Measurements from ENCODE around the gene PXMP4.

The PXMP4 gene

GRCh38 chr20:33744773-33745385 is 24.8 kb upstream of the PXMP4 start:
- ATAC-seq (replicated peaks) (no peak), DNase-seq (no peak)
- Mint-ChIP-seq H3K4me3 (no peak overlapping the region), H3K4me1 (no peaks in the 10 kb centered on the region), H3K27me3 (no peaks in the 10 kb centered on the region), H3K9me3 (no peaks in the 10 kb centered on the region), H3K27ac (no peak overlapping the region), H3K36me3 (peaks cover 17 to 27% of the 10 kb centered on the region in 2 donors)

- Mint-ChIP-seq H3K36me3 (peaks cover 17 to 27% of the 10 kb centered on the region in 2 donors), H3K9me3 (no peaks in the 10 kb centered on the region), H3K27me3 (no peaks in the 10 kb centered on the region), H3K27ac (no peak overlapping the region), H3K4me1 (no peaks in the 10 kb centered on the region), H3K4me3 (no peak overlapping the region)
- ATAC-seq (replicated peaks) (no peak), DNase-seq (no peak)
These were observed 24.1 kb upstream of the PXMP4 start for GRCh38 chr20:33744181-33744580.

DNA sequence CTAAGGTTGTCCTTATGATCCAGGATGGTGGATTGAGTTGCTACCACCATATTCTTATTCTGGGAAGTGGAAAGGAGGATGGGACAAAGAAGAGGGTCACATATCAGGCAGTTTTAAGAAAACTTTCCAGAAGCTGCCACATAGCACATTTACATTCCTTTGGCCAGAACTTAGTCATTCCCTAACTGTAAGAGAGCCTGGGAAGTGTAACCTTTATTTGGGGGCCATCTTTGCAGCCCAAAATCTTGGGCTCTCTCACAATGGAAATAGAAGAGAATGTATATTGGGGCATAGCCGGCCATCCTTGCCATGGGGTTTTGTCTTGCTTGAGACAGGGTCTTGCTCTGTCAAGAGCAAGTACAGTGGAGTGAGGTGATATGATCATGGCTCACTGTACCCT is 20.1 kb upstream of the PXMP4 start:
- H3K27ac Mint-ChIP-seq: peak overlapping the region; percentile 3
- H3K27me3 Mint-ChIP-seq: no peaks in the 10 kb centered on the region
- DNase-seq (no peak), ATAC-seq (replicated peaks) (no peak)
- H3K4me3 Mint-ChIP-seq: no peak overlapping the region
- no peaks in the 10 kb centered on the region for H3K4me1 Mint-ChIP-seq
- H3K36me3 Mint-ChIP-seq: peaks cover 15 to 20% of the 10 kb centered on the region in 2 donors
- peaks cover 8 to 13% of the 10 kb centered on the region in 2 donors for H3K9me3 Mint-ChIP-seq

- peaks cover 0 to under 1% of the 10 kb centered on the region in 2 donors for H3K4me1 Mint-ChIP-seq
- no peak for ATAC-seq (replicated peaks)
These were observed 19.4 kb upstream of the PXMP4 start for GRCh38 chr20:33739493-33739892.

DNA sequence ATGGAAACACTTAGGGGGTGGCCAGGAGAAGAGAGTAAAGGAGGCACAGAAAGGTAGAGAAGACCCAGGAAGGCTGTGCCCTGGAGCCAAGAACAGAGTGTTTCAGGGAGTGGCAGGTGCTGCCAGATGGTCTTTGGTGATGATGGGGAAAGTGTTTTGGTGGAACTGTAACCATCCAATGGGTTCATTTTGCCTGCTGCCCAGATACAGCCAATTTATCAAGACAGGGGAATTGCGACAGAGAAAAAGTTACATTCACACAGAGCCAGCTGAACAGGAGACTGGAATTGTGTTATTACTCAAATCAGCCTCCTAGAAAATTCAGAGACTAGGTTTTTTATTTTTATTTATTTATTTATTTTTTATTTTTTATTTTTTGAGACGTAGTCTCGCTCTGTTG is 16.9 kb upstream of the PXMP4 start:
- Mint-ChIP-seq H3K27ac (no peak overlapping the region), H3K4me3 (no peak overlapping the region), H3K36me3 (peaks cover 14 to 26% of the 10 kb centered on the region in 2 donors), H3K27me3 (no peaks in the 10 kb centered on the region), H3K9me3 (peaks cover 8 to 13% of the 10 kb centered on the region in 2 donors), H3K4me1 (peaks cover 12 to 23% of the 10 kb centered on the region in 2 donors)
- DNase-seq (no peak), ATAC-seq (replicated peaks) (no peak)

More at GRCh38 chr20:33739493-33739892, 19.4 kb upstream of the PXMP4 start:
- H3K27me3 Mint-ChIP-seq: no peaks in the 10 kb centered on the region
- peaks cover 8 to 13% of the 10 kb centered on the region in 2 donors for H3K9me3 Mint-ChIP-seq
- no peak for DNase-seq
- peaks cover 14 to 18% of the 10 kb centered on the region in 2 donors for H3K36me3 Mint-ChIP-seq
- H3K27ac Mint-ChIP-seq: no peak overlapping the region
- H3K4me3 Mint-ChIP-seq: no peak overlapping the region

DNA sequence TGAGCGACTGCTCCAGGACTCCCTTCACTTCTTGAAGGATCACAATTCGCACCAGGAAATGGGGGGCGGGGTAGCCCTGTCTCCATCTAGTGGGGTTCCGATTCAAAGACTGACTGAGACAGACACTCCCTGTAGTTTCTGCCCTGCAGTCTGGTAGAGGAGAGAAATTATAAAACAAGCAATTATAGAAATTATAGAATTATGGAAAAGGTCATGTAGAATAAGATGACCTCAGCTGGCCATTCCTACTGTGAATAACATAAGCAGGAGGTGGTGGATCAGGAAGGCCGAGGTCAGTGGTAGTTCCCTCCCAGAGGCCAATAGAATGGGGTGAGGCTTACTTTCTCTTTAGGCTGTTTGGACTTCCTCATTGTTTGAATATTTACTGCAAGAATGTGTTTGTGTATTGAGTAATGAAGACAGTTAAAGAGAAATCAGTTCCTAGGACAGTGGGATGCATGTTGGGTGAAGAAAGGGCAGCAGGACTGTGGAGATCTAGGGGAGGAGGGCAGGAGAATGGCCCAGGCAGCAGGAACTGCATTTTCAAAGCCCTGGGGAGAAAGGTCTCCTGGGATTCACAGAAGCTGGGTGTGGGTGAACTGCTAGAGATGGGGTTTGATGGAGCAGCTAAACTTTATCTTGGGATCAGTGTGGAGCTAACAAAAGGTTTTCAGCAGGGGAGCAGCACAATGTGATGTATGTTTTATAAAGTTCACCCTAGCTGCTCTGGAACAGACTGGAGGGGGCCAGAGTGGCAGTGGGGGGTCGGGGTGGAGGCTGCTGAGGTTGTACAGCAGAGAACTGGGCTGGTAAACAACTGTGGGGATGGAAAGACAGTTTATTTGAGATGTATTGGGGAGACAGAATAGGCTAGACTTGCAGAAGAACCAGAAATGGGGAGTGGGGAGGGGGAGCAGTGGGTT is 13.8 kb upstream of the PXMP4 start:
- Mint-ChIP-seq H3K36me3 (peaks cover 14 to 26% of the 10 kb centered on the region in 2 donors), H3K4me1 (peaks cover 19 to 32% of the 10 kb centered on the region in 2 donors), H3K27ac (peak overlapping the region; percentile 20), H3K9me3 (peaks cover 8 to 13% of the 10 kb centered on the region in 2 donors), H3K4me3 (peak overlapping the region; percentile 86 to 90), H3K27me3 (no peaks in the 10 kb centered on the region)
- peak in 1 of 2 donors; percentile 7 for ATAC-seq (replicated peaks)
- DNase-seq: peak; percentile 21

GRCh38 chr20:33732166-33732970 is 12.3 kb upstream of the PXMP4 start:
- no peaks in the 10 kb centered on the region for H3K27me3 Mint-ChIP-seq
- peak; percentile 78 for ATAC-seq (replicated peaks)

GRCh38 chr20:33731693-33732165 is 11.6 kb upstream of the PXMP4 start, which contains the start of gene ZNF341:
ZNF341 (plus strand) TSS chr20:33731996; CDS start chr20:33732022, 26 bp downstream.
- peak; percentile 76 to 85 for ATAC-seq (replicated peaks)
- DNase-seq: peak; percentile 86
- H3K9me3 Mint-ChIP-seq: peaks cover 5 to 10% of the 10 kb centered on the region in 2 donors
- peaks cover 11 to 19% of the 10 kb centered on the region in 2 donors for H3K36me3 Mint-ChIP-seq
- H3K27ac Mint-ChIP-seq: peak within 1 kb of the TSS; percentile 96
- H3K27me3 Mint-ChIP-seq: no peaks in the 10 kb centered on the region
- H3K4me1 Mint-ChIP-seq: peaks cover 19 to 32% of the 10 kb centered on the region in 2 donors
- peak within 1 kb of the TSS; percentile 87 to 90 for H3K4me3 Mint-ChIP-seq

More at GRCh38 chr20:33732166-33732970, 12.3 kb upstream of the PXMP4 start:
- Mint-ChIP-seq H3K4me3 (peak overlapping the region; percentile 86 to 90), H3K27ac (peak overlapping the region; percentile 82), H3K9me3 (peaks cover 8 to 13% of the 10 kb centered on the region in 2 donors), H3K4me1 (peaks cover 19 to 32% of the 10 kb centered on the region in 2 donors), H3K36me3 (peaks cover 14 to 24% of the 10 kb centered on the region in 2 donors)
- DNase-seq: no peak

DNA sequence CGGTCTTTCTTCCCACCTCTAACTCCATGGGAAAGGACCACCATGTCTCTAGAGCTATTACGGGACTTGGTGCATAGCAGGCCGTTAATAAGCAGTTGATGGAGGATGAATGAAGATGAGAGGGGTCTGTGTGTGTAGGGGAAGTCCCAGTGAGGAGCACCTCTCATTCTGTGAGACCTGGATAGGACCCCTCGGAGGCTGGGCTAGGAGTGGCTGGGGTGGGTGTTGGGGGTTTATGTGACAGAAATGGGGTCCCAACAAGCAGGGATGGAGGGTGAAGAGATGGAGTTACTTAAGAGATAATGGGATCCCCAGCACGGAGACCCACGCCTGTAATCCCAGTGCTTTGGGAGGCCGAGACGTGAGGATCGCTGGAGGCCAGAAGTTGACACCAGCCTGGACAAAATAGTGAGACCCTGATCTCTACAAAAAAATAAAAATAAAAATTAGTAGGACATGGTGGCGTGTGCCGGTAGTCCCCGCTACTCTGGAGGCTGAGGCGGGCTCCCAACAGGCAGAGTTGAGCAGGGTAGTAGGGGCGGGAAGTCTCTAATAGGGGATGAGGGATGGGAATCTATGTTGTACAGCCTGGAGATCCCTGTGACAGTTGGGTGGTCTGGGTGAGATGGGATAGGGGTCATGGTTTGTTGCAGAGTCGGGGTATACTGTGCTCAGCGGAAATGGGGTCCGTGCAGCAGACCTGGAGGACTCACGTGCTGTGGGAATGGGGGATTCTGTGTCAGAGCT is 11.0 kb upstream of the PXMP4 start:
- peaks cover 6 to 13% of the 10 kb centered on the region in 2 donors for H3K36me3 Mint-ChIP-seq
- H3K9me3 Mint-ChIP-seq: peaks cover 3 to 6% of the 10 kb centered on the region in 2 donors
- DNase-seq: no peak
- no peaks in the 10 kb centered on the region for H3K27me3 Mint-ChIP-seq
- H3K4me1 Mint-ChIP-seq: peaks cover 19 to 32% of the 10 kb centered on the region in 2 donors
- peak overlapping the region; percentile 96 for H3K27ac Mint-ChIP-seq
- ATAC-seq (replicated peaks): no peak
- peak overlapping the region; percentile 87 to 88 for H3K4me3 Mint-ChIP-seq

DNA sequence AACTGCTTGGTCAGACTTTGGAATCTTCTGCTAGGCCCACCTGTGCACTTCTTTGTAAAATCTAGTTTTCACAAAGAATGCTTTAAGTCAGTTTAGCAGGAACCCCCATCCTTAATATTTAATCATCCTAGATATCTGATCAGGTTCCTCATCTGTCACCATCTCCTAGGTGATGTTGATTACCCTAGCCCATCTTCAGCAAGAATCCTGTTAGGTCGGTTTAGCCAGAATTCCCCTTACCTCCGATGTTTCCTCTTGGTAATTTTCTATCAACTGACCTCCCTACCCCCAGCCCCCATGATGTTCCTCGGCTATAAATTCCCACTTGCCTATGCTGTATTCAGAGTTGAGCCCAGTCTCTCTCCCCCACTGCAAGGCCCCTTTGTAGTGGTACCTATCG is 9.0 kb upstream of the PXMP4 start:
- Mint-ChIP-seq H3K36me3 (peaks cover 0 to 4% of the 10 kb centered on the region in 2 donors), H3K27me3 (no peaks in the 10 kb centered on the region), H3K9me3 (no peaks in the 10 kb centered on the region), H3K4me1 (peaks cover 15 to 27% of the 10 kb centered on the region in 2 donors), H3K4me3 (no peak overlapping the region), H3K27ac (no peak overlapping the region)
- ATAC-seq (replicated peaks) (no peak), DNase-seq (no peak)

DNA sequence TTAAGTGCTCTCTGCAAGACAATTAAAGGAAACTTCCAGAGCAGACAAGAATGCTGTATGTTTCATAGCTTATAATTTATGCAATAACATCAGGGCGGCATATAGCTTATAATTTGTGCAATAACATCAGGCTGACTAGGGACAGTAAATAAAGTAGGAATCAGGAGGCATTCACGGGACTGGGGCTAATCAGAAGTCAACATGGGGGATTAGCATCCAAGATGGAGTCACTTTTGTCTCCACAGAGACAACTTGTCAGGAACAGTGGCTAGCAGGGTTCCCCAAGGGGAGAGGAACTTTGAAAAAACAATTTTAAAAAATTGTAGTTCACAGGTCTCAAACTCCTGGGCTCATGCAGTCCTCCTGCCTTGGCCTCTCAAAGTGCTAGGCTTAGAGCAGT is 8.4 kb upstream of the PXMP4 start:
- no peak for DNase-seq
- no peaks in the 10 kb centered on the region for H3K36me3 Mint-ChIP-seq
- H3K4me1 Mint-ChIP-seq: peaks cover 10 to 20% of the 10 kb centered on the region in 2 donors
- H3K4me3 Mint-ChIP-seq: no peak overlapping the region
- ATAC-seq (replicated peaks): no peak
- no peaks in the 10 kb centered on the region for H3K27me3 Mint-ChIP-seq
- H3K9me3 Mint-ChIP-seq: no peaks in the 10 kb centered on the region
- no peak overlapping the region for H3K27ac Mint-ChIP-seq

DNA sequence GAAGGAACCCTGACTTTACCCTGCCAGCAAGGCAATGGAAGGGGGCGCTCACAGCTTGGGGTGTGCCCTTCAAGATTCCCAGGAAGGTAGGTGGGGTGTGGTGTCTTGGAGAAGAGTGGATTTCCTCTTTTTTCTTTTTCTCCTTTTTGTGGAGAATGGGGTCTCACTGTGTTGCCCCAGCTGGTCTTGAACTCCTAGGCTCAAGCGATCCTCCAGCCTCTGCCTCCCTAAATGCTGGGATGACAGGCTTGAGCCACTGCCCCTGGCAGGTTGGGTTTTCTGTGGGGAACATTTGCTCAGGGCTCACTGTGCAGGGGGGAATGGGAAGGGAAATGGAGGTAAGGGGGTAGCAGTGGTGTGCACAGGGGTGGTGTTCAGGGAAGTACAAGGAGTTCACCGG is 7.7 kb upstream of the PXMP4 start:
- H3K4me1 Mint-ChIP-seq: peaks cover 10 to 14% of the 10 kb centered on the region in 2 donors
- DNase-seq (no peak), ATAC-seq (replicated peaks) (no peak)
- H3K27me3 Mint-ChIP-seq: no peaks in the 10 kb centered on the region
- H3K9me3 Mint-ChIP-seq: no peaks in the 10 kb centered on the region
- H3K36me3 Mint-ChIP-seq: no peaks in the 10 kb centered on the region
- H3K4me3 Mint-ChIP-seq: no peak overlapping the region
- no peak overlapping the region for H3K27ac Mint-ChIP-seq

DNA sequence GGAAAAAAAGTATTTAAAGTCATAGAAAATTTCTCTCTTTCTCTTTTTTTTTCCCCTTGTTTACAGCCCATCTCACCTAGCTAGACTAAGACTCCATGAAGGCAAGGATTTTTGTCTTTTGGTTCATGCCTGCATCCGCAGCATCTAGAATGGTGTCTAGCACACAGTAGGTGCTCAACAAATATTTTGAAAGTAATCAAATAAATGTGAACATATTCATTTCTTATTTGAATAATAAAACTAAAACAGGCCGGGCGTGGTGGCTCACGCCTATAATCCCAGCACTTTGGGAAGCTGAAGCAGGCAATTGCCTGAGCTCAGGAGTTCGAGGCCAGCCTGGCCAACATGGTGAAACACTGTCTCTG is 7.0 kb upstream of the PXMP4 start:
- peaks cover 7 to 9% of the 10 kb centered on the region in 2 donors for H3K4me1 Mint-ChIP-seq
- H3K36me3 Mint-ChIP-seq: no peaks in the 10 kb centered on the region
- no peak overlapping the region for H3K27ac Mint-ChIP-seq
- no peaks in the 10 kb centered on the region for H3K9me3 Mint-ChIP-seq
- no peak overlapping the region for H3K4me3 Mint-ChIP-seq
- DNase-seq: no peak
- ATAC-seq (replicated peaks): no peak
- no peaks in the 10 kb centered on the region for H3K27me3 Mint-ChIP-seq
